HepG2 (cell line): Measurements from ENCODE around the gene SH3BP2. TPM values are rescaled to one million over a fixed set of nuclear protein-coding genes. Genes with fewer than 3 reads are reported as not detected.

Source experiments
- ATAC-seq: fragments of 200-7000 bp; cut with Tn5 transposase; 3 replicates; pipeline ENCODE4 v1.9.1; 2020; ENCODE audit warnings: mild to moderate bottlenecking, moderate library complexity
- BruUV-seq: library from RNA; stranded (reverse); fragments of 400-500 nt; replicated peaks from 2 replicates; lab custom pipeline; 2021; lab: Mats Ljungman, UMichigan
- CTCF ChIA-PET: fragments of 300-600 bp; formaldehyde crosslinking; extraction: SDS; loops from one replicate; lab custom pipeline; 2021; ENCODE audit warnings: low total read pairs, inconsistent platforms, low intra/inter-chr PET ratio; lab: Yijun Ruan, JAX
- POLR2A ChIA-PET: fragments of 350-600 bp; sonication (Branson Sonifier 250); formaldehyde crosslinking; loops from one replicate; lab custom pipeline; 2020; ENCODE audit warnings: antibody characterized with exemption, inconsistent platforms; lab: Yijun Ruan, JAX
- DNase-seq: peaks from one replicate; pipeline ENCODE4 v3.0.0-alpha.2; 2015; ENCODE audit warnings: low spot score
- FAIRE-seq: peaks from 3 replicates; lab custom pipeline; 2011; peaks lifted over from hg19 to GRCh38; lab: Jason Lieb, UNC
- H2AFZ ChIP-seq: one replicate; pipeline ENCODE4 v1.6.1; 2011; ENCODE audit warnings: low read length, inconsistent platforms
- H3K27ac ChIP-seq: fragments of 300-600 bp; 3 replicates; pipeline ENCODE4 v1.8.0; 2011; ENCODE audit warnings: mixed run types, mild to moderate bottlenecking, mixed read lengths, low read length, inconsistent platforms; ENCODE audit not compliant: insufficient read depth; ENCODE audit errors: extremely low read length
- H3K27me3 ChIP-seq, 2 experiments: fragments of 200-600 bp in 1 of 2; 2 replicates in 1 of 2; 3 replicates in 1 of 2; pipeline versions ENCODE4 v1.6.0 to v1.8.0; 2011; ENCODE audit warnings: low read length in 2 of 2, mild to moderate bottlenecking in 2 of 2, moderate library complexity in 2 of 2, inconsistent platforms in 1 of 2; ENCODE audit not compliant: insufficient read depth in 2 of 2, control insufficient read depth in 1 of 2
- H3K36me3 ChIP-seq, 2 experiments: fragments of 200-600 bp in 1 of 2; replicated peaks in 1 of 2; 2 replicates in 1 of 2; 3 replicates in 1 of 2; pipeline versions ENCODE4 v1.5.1 to v1.8.0; 2011; ENCODE audit warnings: low read length in 2 of 2, inconsistent platforms in 1 of 2; ENCODE audit not compliant: insufficient read depth in 2 of 2, control insufficient read depth in 1 of 2
- H3K4me1 ChIP-seq: 2 replicates; pipeline ENCODE4 v1.5.1; 2012; ENCODE audit warnings: low read length, inconsistent platforms; ENCODE audit not compliant: insufficient read depth
- H3K4me2 ChIP-seq: 2 replicates; pipeline ENCODE4 v1.6.0; 2011; ENCODE audit warnings: low read depth, low read length, inconsistent platforms
- H3K4me3 ChIP-seq, 3 experiments: fragments of 200-600 bp in 1 of 3; sonication (generic), shearing (Covaris generic) in 1 of 3; replicated peaks in 1 of 3; 2 replicates each; pipeline ENCODE4 v1.5.1; 2011 to 2016; ENCODE audit warnings: low read length in 3 of 3, inconsistent platforms in 2 of 3, low read depth in 2 of 3, mild to moderate bottlenecking in 2 of 3, control low read depth in 1 of 3, mixed read lengths in 1 of 3; ENCODE audit not compliant: insufficient read depth in 1 of 3
- H3K79me2 ChIP-seq: one replicate; pipeline ENCODE4 v1.6.1; 2011; ENCODE audit warnings: low read length, inconsistent platforms; ENCODE audit not compliant: insufficient read depth
- H3K9ac ChIP-seq: 2 replicates; pipeline ENCODE4 v1.6.0; 2011; ENCODE audit warnings: mild to moderate bottlenecking, low read depth, low read length, inconsistent platforms; ENCODE audit not compliant: insufficient read depth
- H3K9me3 ChIP-seq: 2 replicates; pipeline ENCODE4 v1.5.1; 2012; ENCODE audit warnings: mild to moderate bottlenecking, low read length
- H4K20me1 ChIP-seq: 2 replicates; pipeline ENCODE4 v1.6.0; 2011; ENCODE audit warnings: inconsistent platforms, mild to moderate bottlenecking, low read length, moderate library complexity; ENCODE audit not compliant: insufficient read depth
- CCDC6 ChIP-seq: sonication (generic); formaldehyde crosslinking; IDR thresholded peaks from 2 replicates; pipeline ENCODE4 v1.8.1; 2022; ENCODE audit warnings: mild to moderate bottlenecking, missing genetic modification reagents, moderate library complexity
- EED ChIP-seq: sonication (generic); formaldehyde crosslinking; IDR thresholded peaks from 2 replicates; pipeline ENCODE4 v1.5.0; 2020; ENCODE audit warnings: mild to moderate bottlenecking, missing genetic modification reagents
- HHEX ChIP-seq: IDR thresholded peaks from 2 replicates; pipeline ENCODE4 v1.6.1; 2016; ENCODE audit warnings: control low read depth
- PLRG1 ChIP-seq: fragments of 450-650 bp; conservative IDR thresholded peaks from 2 replicates; pipeline ENCODE4 v1.6.1; 2016
- RBM39 ChIP-seq: fragments of 200-400 bp; formaldehyde crosslinking; IDR thresholded peaks from one replicate; pipeline ENCODE4 v1.6.1; 2018; ENCODE audit warnings: antibody characterized with exemption, mild to moderate bottlenecking, low read depth, low read length; ENCODE audit not compliant: poor library complexity, severe bottlenecking
- TBP ChIP-seq: sonication (generic); formaldehyde crosslinking; IDR thresholded peaks from 2 replicates; pipeline ENCODE4 v1.5.0; 2020; ENCODE audit warnings: missing genetic modification reagents
- TCF7 ChIP-seq: sonication (generic); IDR thresholded peaks from 2 replicates; pipeline ENCODE4 v1.6.1; 2016; ENCODE audit warnings: antibody characterized with exemption, low read depth
- TRIM22 ChIP-seq: fragments of 450-650 bp; IDR thresholded peaks from 2 replicates; pipeline ENCODE4 v1.6.1; 2017
- U2AF1 ChIP-seq: fragments of 200-400 bp; formaldehyde crosslinking; optimal IDR thresholded peaks from 2 replicates; pipeline ENCODE3; 2017; ENCODE audit warnings: mild to moderate bottlenecking, low read depth, low read length
- WIZ ChIP-seq: sonication (generic); formaldehyde crosslinking; IDR thresholded peaks from 2 replicates; pipeline ENCODE4 v1.5.1; 2020; ENCODE audit warnings: mild to moderate bottlenecking, missing genetic modification reagents
- ZNF512B ChIP-seq: sonication (generic); formaldehyde crosslinking; IDR thresholded peaks from 2 replicates; pipeline ENCODE4 v1.5.1; 2020; ENCODE audit warnings: missing genetic modification reagents, mild to moderate bottlenecking, borderline replicate concordance
- ZNF672 ChIP-seq: sonication (generic); formaldehyde crosslinking; IDR thresholded peaks from 2 replicates; pipeline ENCODE4 v1.8.1; 2022; ENCODE audit warnings: missing genetic modification reagents
- ZNF788 ChIP-seq: sonication (generic); formaldehyde crosslinking; IDR thresholded peaks from 2 replicates; pipeline ENCODE4 v1.5.0; 2020; ENCODE audit warnings: mild to moderate bottlenecking, missing genetic modification reagents, borderline replicate concordance
- WGBS: methylation state at CpG from one replicate; pipeline ENCODE4 v1.1.6; 2017; ENCODE audit warnings: low lambda C conversion rate; 5-methylcytosine and 5-hydroxymethylcytosine counted together
- in situ Hi-C: cut with HindIII; loops from 2 replicates; pipeline ENCODE4 v1.10.0; 2017; ENCODE audit warnings: low pct_unique_long_range_greater_than_20kb; ENCODE audit not compliant: extremely low pct_ligation_motif_present
- intact Hi-C: fragments of 100-400 bp; cut with micrococcal nuclease; formaldehyde crosslinking; loops from one replicate; pipeline ENCODE4 v1.10.0; 2022; ENCODE audit not compliant: unreplicated experiment
- polyA plus RNA-seq, 8 experiments: library from polyadenylated mRNA; depleted of rRNA in 3 of 8; stranded (reverse) in 7 of 8; unstranded in 1 of 8; fragments of >200 nt; fragmentation: Illumina TruSeq in 4 of 8; extraction: Trizol in 4 of 8; gene quantifications; 2 replicates each; pipeline versions ENCODE4 v1.2.1 to v1.2.3, GENCODE V29; 2011 to 2016; ENCODE audit warnings: low read depth in 4 of 8, missing spikeins in 1 of 8, mixed read lengths in 1 of 8; ENCODE audit not compliant: insufficient read depth in 1 of 8
- total RNA-seq, 5 experiments: library from RNA; depleted of rRNA; stranded (reverse); fragments of >200 nt; fragmentation: Illumina TruSeq; extraction: Trizol; gene quantifications; 2 replicates each; pipeline ENCODE4 v1.2.3, GENCODE V29; 2016; ENCODE audit warnings: low read depth in 1 of 5
- TF ChIP-seq, protein P1 (sequence below): sonication (generic); formaldehyde crosslinking; IDR thresholded peaks from 2 replicates; pipeline ENCODE4 v1.9.0; 2021; ENCODE audit warnings: mild to moderate bottlenecking, missing genetic modification reagents
- TF ChIP-seq, protein P2 (sequence below): sonication (generic); formaldehyde crosslinking; IDR thresholded peaks from 2 replicates; pipeline ENCODE4 v1.4.0; 2020; ENCODE audit warnings: mild to moderate bottlenecking, low read depth, missing genetic modification reagents

SH3BP2 gene
- total and polyA plus RNA-seq, 2 of the 13 experiments (the other 11 are each of a cell fraction or from before 2014, with no cell fraction given) = 16.9 to 34.5 TPM

GRCh38 chr4:2846172-2846571 is 53.3 kb downstream of the SH3BP2 start:
- Histone ChIP-seq H3K27ac (no peak overlapping the region), H3K79me2 (peaks cover 69% of the 10 kb centered on the region), H3K9me3 (no peaks in the 10 kb centered on the region), H3K4me2 (peak overlapping the region; percentile 82; the same call in 1 of the 2 replicates), H2AFZ (no peak overlapping the region), H3K36me3 (no peaks in the 10 kb centered on the region), H4K20me1 (peaks cover 40% of the 10 kb centered on the region), H3K27me3 (no peaks in the 10 kb centered on the region; a peak in 1 of 5 replicates), H3K9ac (no peak overlapping the region), H3K4me3 (peak overlapping the region in 2 of 3 experiments; percentile 18 to 56; a peak in 2 of 6 replicates), H3K4me1 (peaks cover 72% of the 10 kb centered on the region)
- ATAC-seq = no peak
- ChIA-PET POLR2A (no interaction called here), CTCF (no interaction called here)
- FAIRE-seq = no peak
- 85% methylated on average over 2 of the region's 2 CpGs for WGBS
- intact Hi-C loops = no loop called here
- BruUV-seq = no TSS peak
- in situ Hi-C loops = no loop called here
- DNase-seq = no peak
- TF ChIP-seq PLRG1 (no peak), U2AF1 (no peak), ZNF512B (CRISPR knock-in tag) (no peak), WIZ (CRISPR knock-in tag) (no peak), RBM39 (no peak), HHEX (CRISPR knock-in tag) (no peak), CCDC6 (CRISPR knock-in tag) (no peak), TCF7 (no peak), TRIM22 (no peak), ZNF672 (CRISPR knock-in tag) (no peak), EED (no peak), ZNF788 (CRISPR knock-in tag) (no peak), TBP (CRISPR knock-in tag) (no peak)
- TF ChIP-seq, protein P1, sequence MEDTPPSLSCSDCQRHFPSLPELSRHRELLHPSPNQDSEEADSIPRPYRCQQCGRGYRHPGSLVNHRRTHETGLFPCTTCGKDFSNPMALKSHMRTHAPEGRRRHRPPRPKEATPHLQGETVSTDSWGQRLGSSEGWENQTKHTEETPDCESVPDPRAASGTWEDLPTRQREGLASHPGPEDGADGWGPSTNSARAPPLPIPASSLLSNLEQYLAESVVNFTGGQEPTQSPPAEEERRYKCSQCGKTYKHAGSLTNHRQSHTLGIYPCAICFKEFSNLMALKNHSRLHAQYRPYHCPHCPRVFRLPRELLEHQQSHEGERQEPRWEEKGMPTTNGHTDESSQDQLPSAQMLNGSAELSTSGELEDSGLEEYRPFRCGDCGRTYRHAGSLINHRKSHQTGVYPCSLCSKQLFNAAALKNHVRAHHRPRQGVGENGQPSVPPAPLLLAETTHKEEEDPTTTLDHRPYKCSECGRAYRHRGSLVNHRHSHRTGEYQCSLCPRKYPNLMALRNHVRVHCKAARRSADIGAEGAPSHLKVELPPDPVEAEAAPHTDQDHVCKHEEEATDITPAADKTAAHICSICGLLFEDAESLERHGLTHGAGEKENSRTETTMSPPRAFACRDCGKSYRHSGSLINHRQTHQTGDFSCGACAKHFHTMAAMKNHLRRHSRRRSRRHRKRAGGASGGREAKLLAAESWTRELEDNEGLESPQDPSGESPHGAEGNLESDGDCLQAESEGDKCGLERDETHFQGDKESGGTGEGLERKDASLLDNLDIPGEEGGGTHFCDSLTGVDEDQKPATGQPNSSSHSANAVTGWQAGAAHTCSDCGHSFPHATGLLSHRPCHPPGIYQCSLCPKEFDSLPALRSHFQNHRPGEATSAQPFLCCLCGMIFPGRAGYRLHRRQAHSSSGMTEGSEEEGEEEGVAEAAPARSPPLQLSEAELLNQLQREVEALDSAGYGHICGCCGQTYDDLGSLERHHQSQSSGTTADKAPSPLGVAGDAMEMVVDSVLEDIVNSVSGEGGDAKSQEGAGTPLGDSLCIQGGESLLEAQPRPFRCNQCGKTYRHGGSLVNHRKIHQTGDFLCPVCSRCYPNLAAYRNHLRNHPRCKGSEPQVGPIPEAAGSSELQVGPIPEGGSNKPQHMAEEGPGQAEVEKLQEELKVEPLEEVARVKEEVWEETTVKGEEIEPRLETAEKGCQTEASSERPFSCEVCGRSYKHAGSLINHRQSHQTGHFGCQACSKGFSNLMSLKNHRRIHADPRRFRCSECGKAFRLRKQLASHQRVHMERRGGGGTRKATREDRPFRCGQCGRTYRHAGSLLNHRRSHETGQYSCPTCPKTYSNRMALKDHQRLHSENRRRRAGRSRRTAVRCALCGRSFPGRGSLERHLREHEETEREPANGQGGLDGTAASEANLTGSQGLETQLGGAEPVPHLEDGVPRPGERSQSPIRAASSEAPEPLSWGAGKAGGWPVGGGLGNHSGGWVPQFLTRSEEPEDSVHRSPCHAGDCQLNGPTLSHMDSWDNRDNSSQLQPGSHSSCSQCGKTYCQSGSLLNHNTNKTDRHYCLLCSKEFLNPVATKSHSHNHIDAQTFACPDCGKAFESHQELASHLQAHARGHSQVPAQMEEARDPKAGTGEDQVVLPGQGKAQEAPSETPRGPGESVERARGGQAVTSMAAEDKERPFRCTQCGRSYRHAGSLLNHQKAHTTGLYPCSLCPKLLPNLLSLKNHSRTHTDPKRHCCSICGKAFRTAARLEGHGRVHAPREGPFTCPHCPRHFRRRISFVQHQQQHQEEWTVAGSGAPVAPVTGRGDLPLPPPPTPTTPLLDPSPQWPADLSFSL = no peak
- TF ChIP-seq, protein P2, sequence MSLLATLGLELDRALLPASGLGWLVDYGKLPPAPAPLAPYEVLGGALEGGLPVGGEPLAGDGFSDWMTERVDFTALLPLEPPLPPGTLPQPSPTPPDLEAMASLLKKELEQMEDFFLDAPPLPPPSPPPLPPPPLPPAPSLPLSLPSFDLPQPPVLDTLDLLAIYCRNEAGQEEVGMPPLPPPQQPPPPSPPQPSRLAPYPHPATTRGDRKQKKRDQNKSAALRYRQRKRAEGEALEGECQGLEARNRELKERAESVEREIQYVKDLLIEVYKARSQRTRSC (CRISPR knock-in tag) = no peak
